H9 (cell line): ENCODE data around the gene WNT8B. TPM values are rescaled to one million over a fixed set of nuclear protein-coding genes. Genes with fewer than 3 reads are reported as not detected.
A peak's percentile ranks its signal among the peaks of the same experiment; 100 is the strongest.

Source experiments
- DNase-seq: peaks from one replicate; pipeline ENCODE4 v3.0.0-alpha.2; 2017
- H2AFZ ChIP-seq: one replicate; pipeline ENCODE4 v1.6.1; 2013; ENCODE audit warnings: mild to moderate bottlenecking, low read length, control low read depth, moderate library complexity
- H2AK5ac ChIP-seq: 2 replicates; pipeline ENCODE4 v1.6.1; 2013; ENCODE audit warnings: low read length, control low read depth, mixed read lengths; ENCODE audit not compliant: insufficient read length
- H2BK120ac ChIP-seq: one replicate; pipeline ENCODE4 v1.6.1; 2013; ENCODE audit warnings: low read depth, mild to moderate bottlenecking, low read length, control low read depth, inconsistent platforms; ENCODE audit not compliant: poor library complexity, severe bottlenecking
- H2BK12ac ChIP-seq: 2 replicates; pipeline ENCODE4 v1.6.1; 2013; ENCODE audit warnings: low read length, control low read depth, mixed read lengths, low read depth; ENCODE audit not compliant: insufficient read length
- H2BK15ac ChIP-seq: 2 replicates; pipeline ENCODE4 v1.6.1; 2013; ENCODE audit warnings: low read depth, low read length, control low read depth
- H2BK20ac ChIP-seq: one replicate; pipeline ENCODE4 v1.6.1; 2013; ENCODE audit warnings: low read depth, mild to moderate bottlenecking, low read length, control low read depth, inconsistent platforms; ENCODE audit not compliant: poor library complexity, severe bottlenecking
- H2BK5ac ChIP-seq: 2 replicates; pipeline ENCODE4 v1.6.1; 2013; ENCODE audit warnings: low read length, control low read depth, mixed read lengths; ENCODE audit not compliant: insufficient read length
- H3K14ac ChIP-seq: 2 replicates; pipeline ENCODE4 v1.6.1; 2013; ENCODE audit warnings: low read length, control low read depth; ENCODE audit not compliant: insufficient read depth
- H3K18ac ChIP-seq: 2 replicates; pipeline ENCODE4 v1.6.1; 2013; ENCODE audit warnings: low read depth, mild to moderate bottlenecking, mixed read lengths, low read length, control low read depth; ENCODE audit not compliant: insufficient read length
- H3K23ac ChIP-seq: 2 replicates; pipeline ENCODE4 v1.6.1; 2013; ENCODE audit warnings: low read length, control low read depth, mixed read lengths, low read depth; ENCODE audit not compliant: insufficient read length
- H3K23me2 ChIP-seq: 2 replicates; pipeline ENCODE4 v1.6.1; 2013; ENCODE audit warnings: low read depth, mild to moderate bottlenecking, mixed read lengths, low read length, control low read depth; ENCODE audit not compliant: insufficient read length, poor library complexity, severe bottlenecking
- H3K27ac ChIP-seq: 2 replicates; pipeline ENCODE4 v1.5.1; 2013; ENCODE audit warnings: low read length, control low read depth, mixed read lengths, low read depth; ENCODE audit not compliant: insufficient read length
- H3K27me3 ChIP-seq: 2 replicates; pipeline ENCODE4 v1.6.1; 2013; ENCODE audit warnings: low read length, control low read depth, inconsistent platforms; ENCODE audit not compliant: insufficient read depth
- H3K4ac ChIP-seq: 2 replicates; pipeline ENCODE4 v1.6.1; 2013; ENCODE audit warnings: low read depth, mild to moderate bottlenecking, control low read depth, inconsistent platforms, low read length, moderate library complexity
- H3K4me1 ChIP-seq: 2 replicates; pipeline ENCODE4 v1.6.1; 2013; ENCODE audit warnings: low read length, control low read depth, inconsistent platforms; ENCODE audit not compliant: insufficient read depth
- H3K4me2 ChIP-seq: 2 replicates; pipeline ENCODE4 v1.6.1; 2013; ENCODE audit warnings: low read length, control low read depth, mixed read lengths; ENCODE audit not compliant: insufficient read length, insufficient read depth
- H3K56ac ChIP-seq: 2 replicates; pipeline ENCODE4 v1.6.1; 2013; ENCODE audit warnings: low read depth, mild to moderate bottlenecking, mixed read lengths, low read length, control low read depth; ENCODE audit not compliant: insufficient read length
- H3K79me1 ChIP-seq: 2 replicates; pipeline ENCODE4 v1.6.1; 2013; ENCODE audit warnings: low read depth, mild to moderate bottlenecking, moderate library complexity, low read length, control low read depth, inconsistent platforms; ENCODE audit not compliant: insufficient read depth, poor library complexity, severe bottlenecking
- H3K79me2 ChIP-seq: 2 replicates; pipeline ENCODE4 v1.6.1; 2013; ENCODE audit warnings: low read length, control low read depth, inconsistent platforms; ENCODE audit not compliant: insufficient read depth
- H3K9ac ChIP-seq: 2 replicates; pipeline ENCODE4 v1.6.1; 2013; ENCODE audit warnings: low read length, control low read depth, mixed read lengths; ENCODE audit not compliant: insufficient read length; ENCODE audit errors: extremely low read depth
- H3K9me3 ChIP-seq: one replicate; pipeline ENCODE4 v1.6.1; 2013; ENCODE audit warnings: low read depth, low read length, inconsistent platforms; ENCODE audit not compliant: control insufficient read depth
- H3T11ph ChIP-seq: one replicate; pipeline ENCODE4 v1.6.1; 2013; ENCODE audit warnings: mild to moderate bottlenecking, low read length, control low read depth, inconsistent platforms
- H4K20me1 ChIP-seq: one replicate; pipeline ENCODE4 v1.6.1; 2013; ENCODE audit not compliant: control insufficient read depth, insufficient read length, insufficient read depth
- H4K5ac ChIP-seq: 2 replicates; pipeline ENCODE4 v1.6.1; 2013; ENCODE audit warnings: low read depth, mild to moderate bottlenecking, mixed read lengths, low read length, control low read depth; ENCODE audit not compliant: insufficient read length
- H4K8ac ChIP-seq: replicated peaks from 2 replicates; pipeline ENCODE4 v1.6.1; 2013; ENCODE audit warnings: low read length, control low read depth, mixed read lengths, low read depth; ENCODE audit not compliant: insufficient read length
- H4K91ac ChIP-seq: 2 replicates; pipeline ENCODE4 v1.6.1; 2013; ENCODE audit warnings: low read depth, mild to moderate bottlenecking, moderate library complexity, mixed read lengths, low read length, control low read depth; ENCODE audit not compliant: insufficient read length
- H3K27ac Mint-ChIP-seq, 3 experiments: 2 replicates in 2 of 3; 3 replicates in 1 of 3; pipeline ENCODE4 v1.8.0; 2020 to 2021; ENCODE audit warnings: mixed read lengths in 3 of 3, mild to moderate bottlenecking in 1 of 3, moderate library complexity in 1 of 3
- H3K27me3 Mint-ChIP-seq: 2 replicates; pipeline ENCODE4 v1.8.0; 2021; ENCODE audit warnings: low read depth, mild to moderate bottlenecking, moderate library complexity, mixed read lengths
- H3K36me3 Mint-ChIP-seq, 3 experiments: 2 replicates in 2 of 3; 3 replicates in 1 of 3; pipeline ENCODE4 v1.8.0; 2020 to 2021; ENCODE audit warnings: low read depth in 3 of 3, mixed read lengths in 3 of 3; ENCODE audit not compliant: insufficient read depth in 1 of 3
- H3K4me1 Mint-ChIP-seq, 2 experiments: 2 replicates each; pipeline ENCODE4 v1.8.0; 2020; ENCODE audit warnings: mixed read lengths in 2 of 2
- H3K4me3 Mint-ChIP-seq, 2 experiments: 2 replicates in 1 of 2; 3 replicates in 1 of 2; pipeline ENCODE4 v1.8.0; 2020 to 2021; ENCODE audit warnings: mild to moderate bottlenecking in 2 of 2, mixed read lengths in 2 of 2, moderate library complexity in 1 of 2
- H3K9me3 Mint-ChIP-seq, 2 experiments: 2 replicates in 1 of 2; 3 replicates in 1 of 2; pipeline ENCODE4 v1.8.0; 2020; ENCODE audit warnings: mild to moderate bottlenecking in 2 of 2, mixed read lengths in 2 of 2, moderate library complexity in 1 of 2
- CTCF ChIP-seq: fragments of 200-600 bp; sonication (generic); conservative IDR thresholded peaks from 3 replicates; pipeline ENCODE4 v1.8.0; 2021; ENCODE audit warnings: antibody characterized with exemption, mild to moderate bottlenecking
- WGBS: extraction: QIAGEN DNeasy Blood & Tissue Kit; methylation state at CpG from one replicate; pipeline ENCODE4 v1.1.7; 2013; ENCODE audit warnings: missing lambda C conversion rate, low lambda C conversion rate, mixed read lengths; ENCODE audit not compliant: insufficient read length; ENCODE audit errors: extremely low coverage; 5-methylcytosine and 5-hydroxymethylcytosine counted together
- total RNA-seq: library from RNA; stranded (reverse); gene quantifications from 2 replicates; pipeline ENCODE4 v1.2.1, GENCODE V29; 2021

The WNT8B gene
- total RNA-seq, 1 experiment from 2014 or later = not detected

- H4K91ac ChIP-seq = no peak overlapping the region
- H3K9ac ChIP-seq = no peak overlapping the region
- H2AK5ac ChIP-seq = no peak overlapping the region
- H3K4me1 Mint-ChIP-seq = peaks cover 50 to 52% of the 10 kb centered on the region in 2 experiments
- no CpG with 5 or more reads among the region's 5 CpGs for WGBS
- no peak; the same call in 1 of the 3 replicates for TF ChIP-seq CTCF
- peaks cover 7% of the 10 kb centered on the region for H3K4me1 ChIP-seq
- no peak overlapping the region for H3K56ac ChIP-seq
- H3K36me3 Mint-ChIP-seq = peaks cover 2 to 7% (median 5%) of the 10 kb centered on the region in 3 experiments; a peak in 4 of 7 replicates
- H3K23ac ChIP-seq = no peak overlapping the region
- DNase-seq = no peak
- H4K20me1 ChIP-seq = no peaks in the 10 kb centered on the region
- H3K14ac ChIP-seq = no peak overlapping the region
- H3K4me3 Mint-ChIP-seq = peak overlapping the region; percentile 57 to 80
- H2BK12ac ChIP-seq = no peak overlapping the region
- no peak overlapping the region for H3K27ac Mint-ChIP-seq
- peaks cover 63% of the 10 kb centered on the region for H3K27me3 ChIP-seq
- no peak overlapping the region for H3K18ac ChIP-seq
- no peak overlapping the region for H4K8ac ChIP-seq
- H3K79me1 ChIP-seq = no peaks in the 10 kb centered on the region
- H2BK5ac ChIP-seq = no peak overlapping the region
- H2BK15ac ChIP-seq = no peak overlapping the region
- H2BK20ac ChIP-seq = no peak overlapping the region
- peaks cover 8% of the 10 kb centered on the region for H3K23me2 ChIP-seq
- H3K9me3 ChIP-seq = no peaks in the 10 kb centered on the region
- H3K9me3 Mint-ChIP-seq = 0 out of 5 replicates have a peak, but pooled peaks cover 0 to 3% of the 10 kb centered on the region in 2 experiments
- peaks cover 96% of the 10 kb centered on the region for H3K27me3 Mint-ChIP-seq
- no peaks in the 10 kb centered on the region for H3K79me2 ChIP-seq
- no peak overlapping the region for H4K5ac ChIP-seq
- no peak overlapping the region for H3T11ph ChIP-seq
- no peak overlapping the region for H2BK120ac ChIP-seq
- no peak overlapping the region for H3K4ac ChIP-seq
- H2AFZ ChIP-seq = no peak overlapping the region
- peak overlapping the region; percentile 67 for H3K4me2 ChIP-seq
- H3K27ac ChIP-seq = no peak overlapping the region
These were observed 20.0 kb downstream of the WNT8B start for GRCh38 chr10:100482834-100483185.
